ENCODE results near the gene ATP2B2. TPM values are rescaled to one million over a fixed set of nuclear protein-coding genes. Genes with fewer than 3 reads are reported as not detected.

Gene ATP2B2
- polyA plus RNA-seq, 3 donors = not detected

- Histone ChIP-seq H3K27ac (ENCODE audit: low read depth in 1 of 2, low read length in 2 of 2) (no peak overlapping the region), H3K4me2 (replicated peaks; ENCODE audit: extremely low read depth, low read length, poor library complexity, severe bottlenecking) (no peak overlapping the region), H3K4me1 (ENCODE audit: control insufficient read depth in 1 of 2, insufficient read depth in 2 of 2, low read length in 2 of 2) (no peaks in the 10 kb centered on the region), H3K9ac (ENCODE audit: insufficient read depth, low read length, poor library complexity, severe bottlenecking) (no peak overlapping the region), H3K27me3 (ENCODE audit: control insufficient read depth in 2 of 2, insufficient read depth in 2 of 2, low read length in 2 of 2) (no peaks in the 10 kb centered on the region), H3K36me3 (replicated peaks in 1 of 2; ENCODE audit: control insufficient read depth in 1 of 2, insufficient read depth in 2 of 2, low read length in 2 of 2) (no peaks in the 10 kb centered on the region), H3K4me3 (replicated peaks in 1 of 3; ENCODE audit: low read depth in 2 of 3, low read length in 3 of 3) (no peak overlapping the region), H3K79me2 (ENCODE audit: insufficient read depth, low read length) (no peaks in the 10 kb centered on the region), H3K9me3 (replicated peaks in 1 of 2; ENCODE audit: control insufficient read depth in 1 of 2, insufficient read depth in 1 of 2, low read length in 2 of 2) (no peaks in the 10 kb centered on the region), H4K20me1 (ENCODE audit: insufficient read depth, low read length) (no peaks in the 10 kb centered on the region), H2AFZ (ENCODE audit: insufficient read depth, low read depth, low read length, poor library complexity, severe bottlenecking) (no peak overlapping the region)
- peaks cover 2 to 10% (median 5%) of the 10 kb centered on the region in 3 donors for H3K27me3 Mint-ChIP-seq (ENCODE audit: low read depth in 3 of 3)
- intact Hi-C loops (cut with micrococcal nuclease) = no loop called here
- H3K4me3 Mint-ChIP-seq = no peak overlapping the region
- no peak overlapping the region for H3K27ac Mint-ChIP-seq
- H3K36me3 Mint-ChIP-seq = no peaks in the 10 kb centered on the region
- DNase-seq = no peak
- WGBS (ENCODE audit: insufficient coverage) = 90% methylated on average over 10 of the region's 10 CpGs
- no peaks in the 10 kb centered on the region for H3K4me1 Mint-ChIP-seq
- H3K9me3 Mint-ChIP-seq = peaks cover 0 to 4% (median 0%) of the 10 kb centered on the region in 7 donors
- no peak for TF ChIP-seq CTCF (IDR thresholded peaks at IDR 0.05)
Observed at GRCh38 chr3:10444110-10444429, 61.3 kb downstream of the ATP2B2 start.

- Histone ChIP-seq H3K4me3 (replicated peaks in 1 of 3; ENCODE audit: low read depth in 2 of 3, low read length in 3 of 3) (no peak overlapping the region), H3K4me2 (replicated peaks; ENCODE audit: extremely low read depth, low read length, poor library complexity, severe bottlenecking) (no peak overlapping the region), H3K27me3 (ENCODE audit: control insufficient read depth in 2 of 2, insufficient read depth in 2 of 2, low read length in 2 of 2) (no peaks in the 10 kb centered on the region), H3K27ac (ENCODE audit: low read depth in 1 of 2, low read length in 2 of 2) (no peak overlapping the region), H3K36me3 (replicated peaks in 1 of 2; ENCODE audit: control insufficient read depth in 1 of 2, insufficient read depth in 2 of 2, low read length in 2 of 2) (no peaks in the 10 kb centered on the region), H4K20me1 (ENCODE audit: insufficient read depth, low read length) (no peaks in the 10 kb centered on the region), H3K4me1 (ENCODE audit: control insufficient read depth in 1 of 2, insufficient read depth in 2 of 2, low read length in 2 of 2) (no peaks in the 10 kb centered on the region), H3K9me3 (replicated peaks in 1 of 2; ENCODE audit: control insufficient read depth in 1 of 2, insufficient read depth in 1 of 2, low read length in 2 of 2) (no peaks in the 10 kb centered on the region), H2AFZ (ENCODE audit: insufficient read depth, low read depth, low read length, poor library complexity, severe bottlenecking) (no peak overlapping the region), H3K79me2 (ENCODE audit: insufficient read depth, low read length) (no peaks in the 10 kb centered on the region), H3K9ac (ENCODE audit: insufficient read depth, low read length, poor library complexity, severe bottlenecking) (no peak overlapping the region)
- Mint-ChIP-seq H3K27me3 (ENCODE audit: low read depth in 3 of 3) (peaks cover 2 to 10% (median 5%) of the 10 kb centered on the region in 3 donors), H3K9me3 (peaks cover 0 to 4% (median 0%) of the 10 kb centered on the region in 7 donors), H3K4me3 (no peak overlapping the region), H3K27ac (no peak overlapping the region), H3K36me3 (no peaks in the 10 kb centered on the region), H3K4me1 (no peaks in the 10 kb centered on the region)
- DNase-seq = no peak
- 73% methylated on average over 11 of the region's 15 CpGs for WGBS (ENCODE audit: insufficient coverage)
- TF ChIP-seq CTCF (IDR thresholded peaks at IDR 0.05) = no peak
- intact Hi-C loops (cut with micrococcal nuclease) = no loop called here
Observed at GRCh38 chr3:10443272-10444109, 61.9 kb downstream of the ATP2B2 start.
